ENCODE data around the gene SLC22A14.

DNA sequence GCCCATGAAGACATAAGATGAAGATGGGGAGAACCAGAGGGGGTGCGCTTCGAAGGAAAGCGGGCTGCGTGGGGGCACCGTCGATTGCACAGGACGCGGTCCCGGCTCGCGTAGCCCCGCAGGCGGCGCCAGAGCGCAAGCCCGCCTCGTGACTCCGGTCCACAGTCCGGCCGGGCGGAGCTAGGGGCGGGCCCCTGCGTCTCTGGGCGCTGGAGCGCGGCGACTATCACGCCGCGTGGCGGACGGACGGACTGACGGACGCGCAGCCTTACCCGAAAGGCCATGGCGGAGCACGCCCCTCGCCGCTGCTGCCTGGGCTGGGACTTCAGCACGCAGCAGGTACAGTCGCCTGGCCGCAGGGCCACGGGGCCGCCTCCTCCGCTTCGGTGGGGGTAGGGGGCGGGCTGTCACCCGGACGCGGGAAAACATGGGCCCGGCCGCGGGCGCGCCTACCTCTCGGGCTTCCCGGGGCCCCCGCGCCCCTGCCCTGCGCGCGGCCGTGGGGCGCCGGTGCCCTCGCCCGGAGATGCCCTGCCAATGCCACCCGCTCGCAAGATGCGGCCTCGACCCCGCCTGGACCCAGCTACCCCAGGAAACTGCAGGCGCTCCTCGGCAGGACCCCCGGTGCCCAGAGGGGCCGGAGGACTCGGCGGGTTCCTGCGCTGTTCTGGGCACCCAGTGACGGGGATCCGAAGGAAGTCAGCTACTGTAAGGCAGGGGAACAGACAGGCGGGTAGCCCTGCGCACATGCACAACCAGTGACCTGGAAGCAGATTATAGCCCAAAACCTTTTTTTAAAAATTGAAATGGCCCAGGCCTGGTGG, 64.7 kb downstream of the SLC22A14 start, which contains the start of gene XYLB:
- TF ChIP-seq, protein P1, sequence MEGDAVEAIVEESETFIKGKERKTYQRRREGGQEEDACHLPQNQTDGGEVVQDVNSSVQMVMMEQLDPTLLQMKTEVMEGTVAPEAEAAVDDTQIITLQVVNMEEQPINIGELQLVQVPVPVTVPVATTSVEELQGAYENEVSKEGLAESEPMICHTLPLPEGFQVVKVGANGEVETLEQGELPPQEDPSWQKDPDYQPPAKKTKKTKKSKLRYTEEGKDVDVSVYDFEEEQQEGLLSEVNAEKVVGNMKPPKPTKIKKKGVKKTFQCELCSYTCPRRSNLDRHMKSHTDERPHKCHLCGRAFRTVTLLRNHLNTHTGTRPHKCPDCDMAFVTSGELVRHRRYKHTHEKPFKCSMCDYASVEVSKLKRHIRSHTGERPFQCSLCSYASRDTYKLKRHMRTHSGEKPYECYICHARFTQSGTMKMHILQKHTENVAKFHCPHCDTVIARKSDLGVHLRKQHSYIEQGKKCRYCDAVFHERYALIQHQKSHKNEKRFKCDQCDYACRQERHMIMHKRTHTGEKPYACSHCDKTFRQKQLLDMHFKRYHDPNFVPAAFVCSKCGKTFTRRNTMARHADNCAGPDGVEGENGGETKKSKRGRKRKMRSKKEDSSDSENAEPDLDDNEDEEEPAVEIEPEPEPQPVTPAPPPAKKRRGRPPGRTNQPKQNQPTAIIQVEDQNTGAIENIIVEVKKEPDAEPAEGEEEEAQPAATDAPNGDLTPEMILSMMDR (IDR thresholded peaks at IDR 0.05) = peak; percentile 69
- TF ChIP-seq EZH2 (IDR thresholded peaks at IDR 0.05; ENCODE audit: borderline replicate concordance, insufficient read depth, low read depth, low read length, poor library complexity, severe bottlenecking) = no peak
